Erythroblast (primary cell): ENCODE results near the gene TFAP2E.

Experiments
- GATA1 ChIP-seq: IDR thresholded peaks from 2 replicates; pipeline ENCODE4 v1.6.1; 2011; ENCODE audit warnings: low read depth, mild to moderate bottlenecking, control low read depth, low read length, moderate library complexity
- POLR2A ChIP-seq: IDR thresholded peaks from 2 replicates; pipeline ENCODE4 v1.6.1; 2011; ENCODE audit warnings: mild to moderate bottlenecking, low read length

- TF ChIP-seq GATA1, result no peak
- no peak for TF ChIP-seq POLR2A
Observed at GRCh38 chr1:35642471-35642955, 69.4 kb downstream of the TFAP2E start.
